HG03097 (cell line): ENCODE measurements around the gene DNALI1.

ENCODE experiments used
- ATAC-seq: cut with Tn5 transposase; IDR thresholded peaks from one replicate; pipeline ENCODE4 v1.9.1; 2021; ENCODE audit not compliant: unreplicated experiment, low FRiP score

Gene DNALI1

DNA sequence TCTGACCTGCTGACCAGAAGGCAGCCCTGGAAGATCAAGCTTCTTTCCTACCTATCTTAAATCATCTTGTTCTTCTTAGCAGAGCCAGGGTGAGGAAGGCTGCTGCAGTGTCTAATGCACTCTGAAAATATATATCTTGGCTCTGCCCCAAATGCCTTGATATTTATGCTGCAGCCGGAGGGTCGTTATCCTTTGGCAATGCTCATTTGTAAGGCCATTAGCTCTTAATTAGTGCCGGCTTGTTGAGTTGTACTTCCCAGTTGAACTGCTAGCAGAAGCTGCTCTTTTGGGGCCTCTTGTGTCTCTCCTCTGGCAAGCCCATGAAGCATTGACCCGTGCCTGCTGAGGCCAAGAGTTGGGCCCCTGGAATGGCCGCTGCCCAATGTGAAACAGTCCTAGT lies 43.2 kb downstream of the DNALI1 start:
- no peak for ATAC-seq

DNA sequence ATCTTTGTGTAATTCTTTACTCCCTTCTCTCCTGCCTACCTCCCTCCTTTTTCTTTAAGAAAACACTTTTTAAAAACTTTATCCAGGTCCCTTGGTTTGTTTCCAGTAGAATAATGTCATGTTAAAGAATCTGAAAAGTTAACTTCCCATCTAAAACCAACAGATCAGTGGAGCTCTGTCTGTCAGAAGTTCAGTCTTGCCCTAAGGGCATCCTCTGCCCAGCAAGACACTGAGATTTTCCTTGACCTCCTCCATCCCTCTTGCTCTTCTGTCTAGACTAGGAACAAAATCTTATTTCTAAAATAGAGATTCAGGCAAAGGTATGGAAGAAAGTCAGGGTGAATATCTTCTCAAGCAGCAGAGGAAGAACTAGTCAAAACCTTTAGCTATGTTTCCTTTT lies 44.7 kb downstream of the DNALI1 start:
- no peak for ATAC-seq

DNA sequence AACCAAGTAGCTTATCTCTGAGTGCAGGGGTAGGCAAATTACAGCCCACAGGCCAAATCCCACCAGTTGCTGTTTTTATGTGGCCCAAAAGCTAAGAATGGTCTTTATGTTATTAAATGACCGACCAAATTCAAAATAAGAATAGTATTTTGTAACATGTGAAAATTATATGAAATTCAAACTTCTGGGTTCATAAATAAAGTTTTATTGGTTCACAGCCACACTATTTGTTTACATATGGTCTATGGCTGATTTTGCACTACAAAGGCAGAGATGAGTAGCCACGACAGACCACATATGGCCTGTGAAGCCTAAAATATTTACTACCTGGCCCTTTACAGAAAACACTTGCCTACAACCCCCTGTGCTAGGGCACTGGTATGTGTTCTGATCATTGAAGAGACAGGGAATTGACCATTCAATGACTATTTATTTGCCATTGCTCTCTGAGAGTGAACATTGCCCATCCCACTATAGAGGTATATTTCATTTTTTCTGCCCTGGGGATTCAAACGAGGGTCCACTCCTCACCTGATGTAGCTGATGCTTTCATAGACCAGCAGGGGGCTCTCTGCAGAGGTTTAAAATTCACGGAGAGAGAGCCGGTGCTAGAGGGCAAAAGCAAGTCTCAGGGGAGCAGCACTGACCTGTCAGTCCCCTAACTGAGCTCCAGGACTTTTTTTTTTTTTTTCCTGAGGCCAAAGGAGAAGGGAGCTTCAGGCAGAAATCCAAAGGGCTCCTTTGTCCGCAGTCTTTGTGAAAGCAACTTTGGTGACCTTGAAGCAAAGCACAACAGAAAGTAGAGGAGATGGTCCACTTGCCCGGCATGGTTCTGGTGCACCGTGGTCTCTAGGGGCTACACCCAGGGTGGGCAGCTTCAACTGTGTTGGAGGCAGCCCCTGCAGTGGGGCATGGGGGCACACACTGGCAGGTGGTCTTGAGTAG lies 46.3 kb downstream of the DNALI1 start:
- no peak for ATAC-seq

DNA sequence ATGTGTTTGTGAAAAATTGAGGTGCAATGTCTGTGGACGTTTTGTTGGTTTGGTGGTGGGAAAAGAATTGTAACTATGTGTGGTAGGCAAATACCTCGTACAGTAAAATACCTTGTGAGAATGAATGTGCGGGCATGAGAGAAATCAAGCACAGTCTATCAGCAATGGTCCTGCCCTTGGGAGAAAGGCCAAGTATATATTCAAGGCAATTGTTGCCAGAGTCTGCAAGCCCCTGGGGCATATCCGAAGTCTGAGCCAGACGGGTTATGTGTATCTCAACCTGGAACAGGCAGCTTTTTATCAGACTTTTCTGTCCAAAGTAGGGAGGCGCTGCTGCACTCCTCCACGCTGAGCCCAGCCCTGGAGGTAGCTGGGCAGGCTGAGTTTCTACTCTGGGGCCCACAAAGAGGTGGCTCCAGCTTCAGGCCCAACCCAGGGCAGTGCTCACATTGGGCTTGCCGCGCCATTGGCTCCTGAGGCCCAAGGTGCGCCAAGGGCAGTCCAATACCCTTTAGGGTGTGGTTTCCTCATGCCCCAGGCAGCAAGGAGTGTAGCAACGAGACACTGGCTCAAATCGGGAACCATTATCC lies 48.4 kb downstream of the DNALI1 start:
- ATAC-seq: no peak

DNA sequence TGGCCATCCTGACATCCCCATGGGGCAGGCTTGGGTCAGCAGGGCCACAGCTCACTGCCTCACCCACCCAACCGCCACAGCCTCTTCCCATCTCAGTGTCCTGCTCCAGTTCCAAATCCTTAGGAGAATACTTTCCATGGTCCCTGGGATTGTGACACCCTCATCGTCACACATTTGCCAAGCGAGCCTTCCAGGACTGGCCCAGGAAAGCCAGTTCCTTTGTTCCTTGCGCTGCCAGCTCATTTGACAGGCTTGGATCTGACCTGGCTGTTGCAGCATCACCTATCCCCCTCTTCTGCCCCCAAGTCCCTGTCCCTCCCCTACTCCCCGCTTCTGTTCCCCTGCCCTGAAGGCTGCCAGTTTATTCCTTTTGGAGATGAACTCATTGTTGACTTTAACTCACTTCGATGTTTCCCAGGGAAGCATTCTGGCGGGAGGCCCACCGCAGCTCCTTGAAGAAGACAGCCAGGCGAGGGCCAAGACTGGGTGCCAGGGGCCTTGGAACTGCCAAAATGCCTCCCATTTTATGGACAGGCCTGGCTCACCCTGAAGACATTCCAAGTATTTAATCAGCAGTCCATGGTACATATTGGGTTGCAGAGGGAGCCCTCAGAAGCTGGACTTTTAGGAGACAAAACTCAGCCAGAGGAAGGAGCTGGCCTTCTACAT lies 49.2 kb downstream of the DNALI1 start:
- no peak for ATAC-seq

DNA sequence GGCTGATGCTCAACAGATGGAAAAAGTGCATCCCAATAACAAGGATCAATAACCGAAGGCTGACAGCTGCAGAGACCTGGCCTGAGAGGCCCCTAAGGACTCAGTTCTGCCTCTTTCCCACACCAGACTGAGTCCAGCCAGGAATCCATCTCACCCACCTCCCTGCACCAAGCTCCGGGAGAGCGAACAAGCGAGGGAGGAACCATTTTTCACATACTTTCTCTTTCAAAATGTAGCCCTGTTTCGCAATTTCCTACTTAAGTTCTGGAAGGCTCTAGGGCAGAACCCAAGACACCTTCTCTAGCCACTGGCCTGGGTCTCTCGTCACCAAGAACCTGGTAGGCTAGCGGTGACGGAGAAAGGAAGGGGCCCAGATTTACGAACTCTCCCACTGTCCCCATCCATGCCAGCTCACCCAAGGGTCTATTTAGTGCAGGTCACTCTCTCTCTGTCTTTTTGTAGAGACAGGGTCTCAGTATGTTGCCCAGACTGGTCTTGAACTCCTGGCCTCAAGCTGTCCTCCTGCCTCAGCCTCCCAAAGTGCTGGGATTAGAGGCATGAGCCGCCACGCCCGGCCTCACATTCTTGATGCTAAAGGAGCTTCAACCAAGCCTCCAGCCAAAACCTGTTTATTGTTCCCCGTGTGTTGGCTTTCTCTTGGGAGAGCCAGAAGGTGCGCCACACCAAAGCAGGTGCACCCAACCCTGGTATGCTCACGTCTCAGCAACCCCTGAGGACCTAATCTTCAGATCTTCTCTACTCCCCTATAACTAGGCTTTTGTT lies 49.9 kb downstream of the DNALI1 start:
- ATAC-seq: no peak

GRCh38 chr1:37609002-37609401 lies 52.3 kb downstream of the DNALI1 start:
- no peak for ATAC-seq

- ATAC-seq: no peak
These were observed 53.3 kb downstream of the DNALI1 start for GRCh38 chr1:37609994-37610393.

DNA sequence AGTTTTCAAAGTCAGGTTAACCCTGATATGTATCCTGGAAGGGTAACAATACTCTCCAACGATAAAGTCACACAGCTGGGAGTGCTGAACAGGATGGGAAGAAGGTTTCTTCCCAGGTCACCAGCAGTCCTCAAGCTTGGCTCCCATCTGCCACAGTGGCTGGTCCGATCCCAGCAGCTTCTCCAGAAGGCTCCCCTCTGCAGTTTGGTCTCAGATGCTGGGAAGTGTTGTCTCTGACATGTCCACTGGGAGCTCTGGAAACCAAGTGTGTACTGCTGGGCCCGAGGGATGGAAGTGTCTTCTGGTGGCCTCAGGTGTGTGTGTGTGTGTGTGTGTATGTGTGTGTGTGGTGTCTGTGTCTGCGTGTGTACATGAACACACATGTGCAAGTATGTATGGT lies 55.4 kb downstream of the DNALI1 start:
- ATAC-seq: no peak

DNA sequence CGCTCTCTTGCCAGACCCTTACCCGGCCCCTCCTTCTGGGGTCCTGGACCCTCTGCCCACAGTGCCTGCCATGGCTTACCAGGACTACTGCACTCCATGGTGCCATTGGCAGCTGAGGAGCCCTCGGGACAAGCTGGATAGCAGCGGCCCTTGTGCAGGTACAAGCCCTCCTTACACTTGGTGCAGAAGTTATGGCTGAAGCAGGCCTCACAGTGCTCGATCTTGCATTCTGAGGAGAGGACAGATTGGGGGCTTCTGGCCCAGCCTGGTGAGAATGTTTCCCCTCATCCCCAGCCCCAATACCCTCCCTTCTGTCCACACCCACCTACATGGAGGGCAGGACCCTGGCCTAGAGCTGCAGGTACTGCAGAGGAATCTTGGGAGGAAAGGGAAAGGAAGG lies 57.4 kb downstream of the DNALI1 start:
- ATAC-seq: no peak

DNA sequence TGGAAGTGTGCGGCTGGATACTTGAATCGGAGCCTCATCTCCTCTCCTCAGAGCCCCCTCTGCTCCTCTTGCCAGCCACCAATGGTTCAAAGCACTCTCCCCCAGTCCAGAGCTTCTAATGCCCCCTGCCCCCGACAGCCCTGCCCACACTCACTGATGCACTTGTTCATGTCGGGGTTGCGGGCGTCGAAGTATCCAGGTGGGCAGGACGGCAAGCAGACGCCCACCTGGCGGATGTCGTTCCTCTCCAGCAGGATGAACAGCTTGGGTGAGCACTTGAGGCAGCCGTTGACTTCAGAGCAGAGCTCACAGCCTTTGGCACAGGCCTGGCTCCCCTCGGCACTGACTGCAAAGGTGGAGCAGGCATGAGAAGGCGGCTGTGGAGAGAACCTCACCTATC lies 59.6 kb downstream of the DNALI1 start:
- no peak for ATAC-seq
